ENCODE results near the gene SDSL.

Gene SDSL

GRCh38 chr12:113457185-113457584 is 35.0 kb downstream of the SDSL start:
- WGBS (ENCODE audit: insufficient coverage), result 92% methylated on average over 5 of the region's 10 CpGs
- ChIA-PET CTCF (interaction anchor here (1.0 kb wide), 1 partner anchor 11 kb away, joined by 4 read pairs; no protein-coding TSS in a partner anchor), POLR2A (no interaction called here)
- no peak for DNase-seq
- H3K36me3 ChIP-seq (ENCODE audit: control insufficient read depth in 4 of 4, insufficient read depth in 4 of 4, low read length in 3 of 4), result no peaks in the 10 kb centered on the region
- H3K27ac ChIP-seq (ENCODE audit: insufficient read depth in 1 of 2, low read depth in 1 of 2, low read length in 2 of 2, poor library complexity in 1 of 2, severe bottlenecking in 2 of 2), result no peak overlapping the region
- no peaks in the 10 kb centered on the region for H3K9me3 ChIP-seq (ENCODE audit: control extremely low read depth in 1 of 5, control insufficient read depth in 4 of 5, insufficient read depth in 2 of 5, low read depth in 1 of 5, low read length in 4 of 5)
- no peak overlapping the region for H3K4me3 ChIP-seq (ENCODE audit: control insufficient read depth in 1 of 7, extremely low read depth in 1 of 7, insufficient read depth in 4 of 7, low read depth in 2 of 7, low read length in 6 of 7)
- peaks cover 0 to 4% (median under 1%) of the 10 kb centered on the region in 4 experiments for H3K4me1 ChIP-seq (ENCODE audit: control extremely low read depth in 1 of 4, control insufficient read depth in 4 of 4, insufficient read depth in 4 of 4, low read length in 3 of 4)
- H3K27me3 ChIP-seq (replicated peaks in 2 of 5; ENCODE audit: control insufficient read depth in 4 of 5, insufficient read depth in 5 of 5, low read length in 4 of 5), result peaks cover 9 to 68% (median 18%) of the 10 kb centered on the region in 5 experiments

DNA sequence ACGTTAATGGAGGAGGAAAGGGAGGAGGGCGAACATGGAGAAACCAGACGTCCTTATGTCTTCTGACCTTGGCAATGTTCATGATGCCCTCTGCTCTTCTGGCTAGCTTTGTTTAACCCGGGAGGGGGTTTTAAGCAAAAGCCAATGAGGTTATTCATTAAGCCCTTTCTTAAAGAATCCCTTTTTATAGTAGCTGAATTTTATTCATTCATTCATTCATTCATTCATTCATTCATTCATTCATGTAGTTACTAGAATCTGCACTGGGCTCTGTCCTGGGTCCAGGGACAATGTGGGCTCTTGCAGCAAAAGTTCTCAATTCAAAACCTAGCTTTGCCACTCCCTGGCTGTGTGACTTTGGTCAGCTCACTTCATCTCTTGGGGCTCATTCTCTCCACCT is 35.5 kb downstream of the SDSL start:
- Histone ChIP-seq H3K4me1 (ENCODE audit: control extremely low read depth in 1 of 4, control insufficient read depth in 4 of 4, insufficient read depth in 4 of 4, low read length in 3 of 4) (peaks cover 0 to 6% (median 2%) of the 10 kb centered on the region in 4 experiments), H3K36me3 (ENCODE audit: control insufficient read depth in 4 of 4, insufficient read depth in 4 of 4, low read length in 3 of 4) (no peaks in the 10 kb centered on the region), H3K9me3 (ENCODE audit: control extremely low read depth in 1 of 5, control insufficient read depth in 4 of 5, insufficient read depth in 2 of 5, low read depth in 1 of 5, low read length in 4 of 5) (no peaks in the 10 kb centered on the region), H3K27ac (ENCODE audit: insufficient read depth in 1 of 2, low read depth in 1 of 2, low read length in 2 of 2, poor library complexity in 1 of 2, severe bottlenecking in 2 of 2) (no peak overlapping the region), H3K4me3 (ENCODE audit: control insufficient read depth in 1 of 7, extremely low read depth in 1 of 7, insufficient read depth in 4 of 7, low read depth in 2 of 7, low read length in 6 of 7) (no peak overlapping the region), H3K27me3 (replicated peaks in 2 of 5; ENCODE audit: control insufficient read depth in 4 of 5, insufficient read depth in 5 of 5, low read length in 4 of 5) (peaks cover 9 to 68% (median 18%) of the 10 kb centered on the region in 5 experiments)
- CTCF ChIA-PET, result interaction anchor here (1.3 kb wide), 1 partner anchor 456 kb away, joined by 4 read pairs; no protein-coding TSS in a partner anchor
- no peak for DNase-seq
- no CpG with 5 or more reads among the region's 4 CpGs for WGBS (ENCODE audit: insufficient coverage)
- POLR2A ChIA-PET, result no interaction called here

GRCh38 chr12:113459981-113460380 is 37.8 kb downstream of the SDSL start:
- H3K4me1 ChIP-seq (ENCODE audit: control extremely low read depth in 1 of 4, control insufficient read depth in 4 of 4, insufficient read depth in 4 of 4, low read length in 3 of 4), result peaks cover 0 to 28% (median 13%) of the 10 kb centered on the region in 4 experiments
- 58% methylated on average over 2 of the region's 4 CpGs for WGBS (ENCODE audit: insufficient coverage)
- H3K27me3 ChIP-seq (replicated peaks in 2 of 5; ENCODE audit: control insufficient read depth in 4 of 5, insufficient read depth in 5 of 5, low read length in 4 of 5), result peaks cover 18 to 87% (median 28%) of the 10 kb centered on the region in 5 experiments
- no peaks in the 10 kb centered on the region for H3K36me3 ChIP-seq (ENCODE audit: control insufficient read depth in 4 of 4, insufficient read depth in 4 of 4, low read length in 3 of 4)
- H3K4me3 ChIP-seq (ENCODE audit: control insufficient read depth in 1 of 7, extremely low read depth in 1 of 7, insufficient read depth in 4 of 7, low read depth in 2 of 7, low read length in 6 of 7), result no peak overlapping the region
- CTCF ChIA-PET, result interaction anchor here (1.5 kb wide), 1 partner anchor 449 kb away, joined by 3 read pairs; no protein-coding TSS in a partner anchor
- no peaks in the 10 kb centered on the region for H3K9me3 ChIP-seq (ENCODE audit: control extremely low read depth in 1 of 5, control insufficient read depth in 4 of 5, insufficient read depth in 2 of 5, low read depth in 1 of 5, low read length in 4 of 5)
- H3K27ac ChIP-seq (ENCODE audit: insufficient read depth in 1 of 2, low read depth in 1 of 2, low read length in 2 of 2, poor library complexity in 1 of 2, severe bottlenecking in 2 of 2), result no peak overlapping the region
- POLR2A ChIA-PET, result no interaction called here
- no peak for DNase-seq

DNA sequence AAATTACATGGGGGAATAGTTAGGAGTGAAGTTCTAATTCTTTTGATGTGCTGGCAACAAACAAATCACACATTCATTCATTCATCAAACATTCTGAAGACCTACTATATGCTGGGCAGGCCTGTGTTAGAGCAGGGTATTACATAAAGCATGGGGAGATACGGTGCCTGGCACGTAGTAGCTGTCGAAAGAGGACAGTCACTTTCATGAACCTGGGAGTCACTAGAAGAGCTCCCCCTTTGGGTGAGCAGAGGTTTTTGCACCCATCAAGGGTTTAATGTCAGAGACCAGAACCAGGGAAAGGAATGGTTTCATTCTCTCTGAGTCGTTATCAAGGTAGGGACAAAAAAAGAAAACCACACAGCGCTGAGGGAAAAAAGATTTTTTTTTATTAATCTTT is 39.5 kb downstream of the SDSL start:
- Histone ChIP-seq H3K4me3 (ENCODE audit: control insufficient read depth in 1 of 7, extremely low read depth in 1 of 7, insufficient read depth in 4 of 7, low read depth in 2 of 7, low read length in 6 of 7) (no peak overlapping the region), H3K27me3 (replicated peaks in 2 of 5; ENCODE audit: control insufficient read depth in 4 of 5, insufficient read depth in 5 of 5, low read length in 4 of 5) (peaks cover 18 to 96% (median 30%) of the 10 kb centered on the region in 5 experiments), H3K27ac (ENCODE audit: insufficient read depth in 1 of 2, low read depth in 1 of 2, low read length in 2 of 2, poor library complexity in 1 of 2, severe bottlenecking in 2 of 2) (no peak overlapping the region), H3K4me1 (ENCODE audit: control extremely low read depth in 1 of 4, control insufficient read depth in 4 of 4, insufficient read depth in 4 of 4, low read length in 3 of 4) (peaks cover 0 to 35% (median 19%) of the 10 kb centered on the region in 4 experiments), H3K36me3 (ENCODE audit: control insufficient read depth in 4 of 4, insufficient read depth in 4 of 4, low read length in 3 of 4) (no peaks in the 10 kb centered on the region), H3K9me3 (ENCODE audit: control extremely low read depth in 1 of 5, control insufficient read depth in 4 of 5, insufficient read depth in 2 of 5, low read depth in 1 of 5, low read length in 4 of 5) (no peaks in the 10 kb centered on the region)
- DNase-seq, result peak; percentile 32 to 53 (median 49)
- ChIA-PET POLR2A (no interaction called here), CTCF (interaction anchor here (1.0 to 2.2 kb wide), 9 partner anchors 8 to 448 kb away, joined by 3 to 7 read pairs (median 4); partner anchors contain the start of gene LHX5)
- 33% methylated on average over 3 of the region's 5 CpGs for whole genome bisulfite sequencing (ENCODE audit: insufficient coverage)

DNA sequence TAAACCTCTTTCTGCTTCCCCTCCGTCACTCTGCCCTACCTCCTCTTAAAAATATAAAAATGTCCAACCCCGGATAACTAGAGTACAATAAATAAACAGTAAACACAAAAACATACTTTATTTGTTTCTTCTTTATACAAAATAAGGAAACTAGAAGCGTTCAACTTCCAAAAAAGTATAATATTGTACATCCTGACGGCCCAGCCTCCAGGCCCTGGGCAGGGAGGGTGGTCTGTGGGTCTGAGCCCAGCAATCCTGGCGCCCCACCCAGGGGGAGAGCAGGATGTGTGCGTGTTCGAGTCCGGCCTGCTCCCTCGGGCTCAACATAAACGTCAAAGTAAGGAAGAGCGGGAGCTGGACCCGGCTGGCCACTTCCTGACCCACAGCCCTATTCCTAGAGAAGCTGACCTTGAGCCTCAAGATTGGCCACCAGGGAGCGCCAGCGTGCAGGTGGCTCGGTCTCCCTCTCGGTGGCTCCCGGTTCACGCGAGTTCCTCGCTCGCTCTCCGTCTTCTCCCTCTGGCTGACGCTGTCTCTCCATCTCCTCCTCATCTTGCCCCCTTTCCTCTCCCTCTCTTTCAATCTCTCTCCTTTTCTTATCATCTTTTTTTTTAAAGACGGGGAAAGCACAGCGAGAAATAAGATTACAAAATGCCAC is 40.1 kb downstream of the SDSL start:
- 3% methylated on average over 22 of the region's 25 CpGs for WGBS (ENCODE audit: insufficient coverage)
- peak overlapping the region in 6 of 7 experiments; percentile 10 to 56 (median 18) for H3K4me3 ChIP-seq (ENCODE audit: control insufficient read depth in 1 of 7, extremely low read depth in 1 of 7, insufficient read depth in 4 of 7, low read depth in 2 of 7, low read length in 6 of 7)

GRCh38 chr12:113462998-113463745 is 41.0 kb downstream of the SDSL start:
- Histone ChIP-seq H3K4me1 (ENCODE audit: control extremely low read depth in 1 of 4, control insufficient read depth in 4 of 4, insufficient read depth in 4 of 4, low read length in 3 of 4) (peaks cover 0 to 49% (median 26%) of the 10 kb centered on the region in 4 experiments), H3K9me3 (ENCODE audit: control extremely low read depth in 1 of 5, control insufficient read depth in 4 of 5, insufficient read depth in 2 of 5, low read depth in 1 of 5, low read length in 4 of 5) (no peaks in the 10 kb centered on the region), H3K27me3 (replicated peaks in 2 of 5; ENCODE audit: control insufficient read depth in 4 of 5, insufficient read depth in 5 of 5, low read length in 4 of 5) (peaks cover 12 to 98% (median 42%) of the 10 kb centered on the region in 5 experiments), H3K36me3 (ENCODE audit: control insufficient read depth in 4 of 4, insufficient read depth in 4 of 4, low read length in 3 of 4) (no peaks in the 10 kb centered on the region), H3K4me3 (ENCODE audit: control insufficient read depth in 1 of 7, extremely low read depth in 1 of 7, insufficient read depth in 4 of 7, low read depth in 2 of 7, low read length in 6 of 7) (peak overlapping the region in 3 of 7 experiments; percentile 16 to 45 (median 43)), H3K27ac (ENCODE audit: insufficient read depth in 1 of 2, low read depth in 1 of 2, low read length in 2 of 2, poor library complexity in 1 of 2, severe bottlenecking in 2 of 2) (no peak overlapping the region)
- no peak for DNase-seq
- WGBS (ENCODE audit: insufficient coverage), result 2% methylated on average over 79 of the region's 91 CpGs
- POLR2A ChIA-PET, result no interaction called here
- CTCF ChIA-PET, result interaction anchor here (0.7 to 2.2 kb wide), 4 partner anchors 10 to 23 kb away, joined by 3 to 7 read pairs (median 4); no protein-coding TSS in a partner anchor

More for the DNA sequence above, 40.1 kb downstream of the SDSL start:
- CTCF ChIA-PET, result interaction anchor here (1.0 to 2.2 kb wide), 8 partner anchors 9 to 305 kb away, joined by 3 to 7 read pairs (median 4); partner anchors contain the start of gene LHX5
- POLR2A ChIA-PET, result no interaction called here
- Histone ChIP-seq H3K36me3 (ENCODE audit: control insufficient read depth in 4 of 4, insufficient read depth in 4 of 4, low read length in 3 of 4) (no peaks in the 10 kb centered on the region), H3K9me3 (ENCODE audit: control extremely low read depth in 1 of 5, control insufficient read depth in 4 of 5, insufficient read depth in 2 of 5, low read depth in 1 of 5, low read length in 4 of 5) (no peaks in the 10 kb centered on the region), H3K27ac (ENCODE audit: insufficient read depth in 1 of 2, low read depth in 1 of 2, low read length in 2 of 2, poor library complexity in 1 of 2, severe bottlenecking in 2 of 2) (no peak overlapping the region), H3K27me3 (replicated peaks in 2 of 5; ENCODE audit: control insufficient read depth in 4 of 5, insufficient read depth in 5 of 5, low read length in 4 of 5) (peaks cover 18 to 98% (median 36%) of the 10 kb centered on the region in 5 experiments), H3K4me1 (ENCODE audit: control extremely low read depth in 1 of 4, control insufficient read depth in 4 of 4, insufficient read depth in 4 of 4, low read length in 3 of 4) (peaks cover 0 to 39% (median 19%) of the 10 kb centered on the region in 4 experiments)
- DNase-seq, result peak; percentile 60 to 71 (median 66)
